B cell (primary cell): ENCODE results near the gene LASP1. TPM values are rescaled to one million over a fixed set of nuclear protein-coding genes. Genes with fewer than 3 reads are reported as not detected.

Experiments
- ATAC-seq: fragments of 200-7000 bp; cut with Tn5 transposase; one replicate; pipeline ENCODE4 v1.10.0; 2021; ENCODE audit warnings: low read depth, mild to moderate bottlenecking, moderate number of reproducible peaks, moderate library complexity
- CTCF ChIA-PET: fragments of 350-600 bp; sonication (Branson Sonifier 250); formaldehyde crosslinking; loops from one replicate; lab custom pipeline; 2021; ENCODE audit warnings: antibody characterized with exemption, inconsistent platforms; lab: Charles Lee
- POLR2A ChIA-PET: fragments of 350-600 bp; sonication (Branson Sonifier 250); formaldehyde crosslinking; loops from one replicate; lab custom pipeline; 2021; ENCODE audit warnings: antibody characterized with exemption; lab: Charles Lee
- DNase-seq: peaks from one replicate; pipeline ENCODE4 v3.0.0; 2013
- H2AFZ ChIP-seq: 2 replicates; pipeline ENCODE4 v1.6.1; 2012; ENCODE audit warnings: mild to moderate bottlenecking, low read depth, low read length; ENCODE audit not compliant: insufficient read depth, poor library complexity, severe bottlenecking
- H3K27ac ChIP-seq, 2 donors: 1 replicate in 1 of 2; 2 replicates in 1 of 2; pipeline ENCODE4 v1.5.1; 2012 to 2013; ENCODE audit warnings: low read length in 2 of 2, mild to moderate bottlenecking in 2 of 2, moderate library complexity in 1 of 2
- H3K27me3 ChIP-seq, 4 experiments: fragments of 200-600 bp in 1 of 4; sonication (generic) in 1 of 4; replicated peaks in 1 of 4; 1 replicate in 2 of 4; 2 replicates in 2 of 4; pipeline versions ENCODE4 v1.6.1 to v1.7.0; 2013 to 2016; ENCODE audit warnings: low read length in 3 of 4, mild to moderate bottlenecking in 2 of 4, mixed read lengths in 1 of 4, moderate library complexity in 1 of 4; ENCODE audit not compliant: insufficient read depth in 4 of 4, control insufficient read depth in 3 of 4; ENCODE audit errors: control extremely low read depth in 1 of 4
- H3K36me3 ChIP-seq, 2 experiments: replicated peaks in 1 of 2; 1 replicate in 1 of 2; 2 replicates in 1 of 2; pipeline versions ENCODE4 v1.6.1 to v1.7.1; 2013; ENCODE audit warnings: low read length in 1 of 2; ENCODE audit not compliant: insufficient read depth in 2 of 2, control insufficient read depth in 1 of 2; ENCODE audit errors: control extremely low read depth in 1 of 2, extremely low read depth in 1 of 2
- H3K4me1 ChIP-seq, 2 donors: fragments of 200-600 bp in 1 of 2; sonication (generic) in 1 of 2; 1 replicate in 1 of 2; 2 replicates in 1 of 2; pipeline versions ENCODE4 v1.5.1 to v1.6.1; 2013 to 2017; ENCODE audit warnings: low read length in 2 of 2; ENCODE audit not compliant: control insufficient read depth in 2 of 2, insufficient read depth in 2 of 2
- H3K4me2 ChIP-seq: replicated peaks from 2 replicates; pipeline ENCODE3; 2012; ENCODE audit warnings: mild to moderate bottlenecking, low read depth, low read length; ENCODE audit not compliant: poor library complexity, severe bottlenecking
- H3K4me3 ChIP-seq, 5 experiments: fragments of 200-600 bp in 1 of 5; sonication (generic) in 1 of 5; 1 replicate in 3 of 5; 2 replicates in 2 of 5; pipeline versions ENCODE4 v1.5.1 to v1.7.0; 2011 to 2016; ENCODE audit warnings: low read length in 4 of 5, mild to moderate bottlenecking in 4 of 5, low read depth in 2 of 5, control low read depth in 1 of 5, moderate library complexity in 1 of 5; ENCODE audit not compliant: insufficient read depth in 1 of 5; ENCODE audit errors: control extremely low read depth in 1 of 5, extremely low read depth in 1 of 5
- H3K79me2 ChIP-seq: fragments of 200-600 bp; sonication (generic); one replicate; pipeline ENCODE4 v1.6.0; 2016; ENCODE audit warnings: low read length; ENCODE audit not compliant: control insufficient read depth, insufficient read depth
- H3K9ac ChIP-seq: fragments of 200-600 bp; sonication (generic); 2 replicates; pipeline ENCODE4 v1.6.1; 2017; ENCODE audit warnings: mild to moderate bottlenecking, low read length, moderate library complexity
- H3K9me3 ChIP-seq, 3 donors: one replicate each; pipeline versions ENCODE4 v1.6.1 to v1.7.1; 2013; ENCODE audit warnings: low read length in 2 of 3; ENCODE audit not compliant: control insufficient read depth in 2 of 3, insufficient read depth in 1 of 3; ENCODE audit errors: control extremely low read depth in 1 of 3
- H4K20me1 ChIP-seq: 2 replicates; pipeline ENCODE4 v1.6.0; 2012; ENCODE audit warnings: mild to moderate bottlenecking, low read length; ENCODE audit not compliant: insufficient read depth, control insufficient read depth, poor library complexity, severe bottlenecking
- H3K27ac Mint-ChIP-seq: one replicate; pipeline ENCODE4 v1.8.0; 2021; ENCODE audit warnings: mixed read lengths
- H3K27me3 Mint-ChIP-seq: one replicate; pipeline ENCODE4 v1.8.0; 2021; ENCODE audit warnings: mixed read lengths
- H3K4me1 Mint-ChIP-seq: one replicate; pipeline ENCODE4 v1.8.0; 2021; ENCODE audit warnings: mixed read lengths
- H3K4me3 Mint-ChIP-seq: one replicate; pipeline ENCODE4 v1.8.0; 2021; ENCODE audit warnings: mixed read lengths
- H3K9me3 Mint-ChIP-seq: one replicate; pipeline ENCODE4 v1.8.0; 2022; ENCODE audit warnings: mixed read lengths; ENCODE audit not compliant: insufficient read depth
- CTCF ChIP-seq: fragments of 200-600 bp; IDR thresholded peaks from one replicate; pipeline ENCODE4 v1.8.0; 2022; ENCODE audit warnings: antibody characterized with exemption, mild to moderate bottlenecking
- EZH2 ChIP-seq: IDR thresholded peaks from 2 replicates; pipeline ENCODE4 v1.6.1; 2012; ENCODE audit warnings: borderline replicate concordance, low read depth, mild to moderate bottlenecking, moderate library complexity, low read length; ENCODE audit not compliant: insufficient read depth, poor library complexity, severe bottlenecking
- WGBS: methylation state at CpG from one replicate; pipeline ENCODE4 v1.1.5; 2013; ENCODE audit warnings: missing lambda C conversion rate; ENCODE audit not compliant: insufficient coverage; 5-methylcytosine and 5-hydroxymethylcytosine counted together
- intact Hi-C: fragments of 100-400 bp; cut with micrococcal nuclease; formaldehyde crosslinking; loops from one replicate; pipeline ENCODE4 v1.10.0; 2022
- polyA plus RNA-seq: library from polyadenylated mRNA; depleted of rRNA; stranded (reverse); fragments of >200 nt; gene quantifications from 2 replicates; pipeline ENCODE4 v1.2.3, GENCODE V29; 2012
- total RNA-seq, 2 donors: library from RNA; stranded (reverse); fragments of 120-200 nt in 1 of 2; gene quantifications; 1 replicate in 1 of 2; 2 replicates in 1 of 2; pipeline versions ENCODE4 v1.2.3 to v1.2.4, GENCODE V29; 2013 to 2022

LASP1 gene
- total and polyA plus RNA-seq, 2 donors (not counting 1 experiment from before 2014, with no cell fraction given) = 51.6 to 125 TPM

GRCh38 chr17:38898291-38898679 is 28.4 kb downstream of the LASP1 start:
- peaks cover 98% of the 10 kb centered on the region for H3K79me2 ChIP-seq
- intact Hi-C loops = loop anchor here (1.0 to 2.0 kb wide), 4 partner anchors 29 to 146 kb away; partner anchors contain the start of genes CWC25, FBXO47 and PSMB3
- ATAC-seq = peak; percentile 19
- H3K4me1 ChIP-seq = peaks cover 29 to 48% of the 10 kb centered on the region in 2 donors
- H3K36me3 ChIP-seq = peaks cover 2 to 67% of the 10 kb centered on the region in 2 experiments
- Mint-ChIP-seq H3K4me1 (peaks cover 30% of the 10 kb centered on the region), H3K9me3 (no peaks in the 10 kb centered on the region), H3K27me3 (no peaks in the 10 kb centered on the region), H3K27ac (peak overlapping the region; percentile 99), H3K4me3 (peak overlapping the region; percentile 91)
- 12% methylated on average over 9 of the region's 9 CpGs for WGBS
- peak overlapping the region; percentile 90 to 96 for H3K27ac ChIP-seq
- ChIA-PET CTCF (interaction anchor here (1.0 to 2.7 kb wide), 6 partner anchors 27 to 276 kb away, joined by 4 to 11 read pairs (median 6); partner anchors contain the start of genes LASP1 and RPL23), POLR2A (interaction anchor here (0.6 to 3.9 kb wide), 6 partner anchors 14 to 301 kb away, joined by 3 to 27 read pairs (median 6); partner anchors contain the start of genes CWC25 and LASP1)
- DNase-seq = no peak
- H2AFZ ChIP-seq = peak overlapping the region; percentile 77
- TF ChIP-seq CTCF (no peak), EZH2 (no peak)
- H3K9me3 ChIP-seq = peaks cover 0 to 5% (median 0%) of the 10 kb centered on the region in 3 donors
- H3K4me2 ChIP-seq = peak overlapping the region; percentile 89
- H3K9ac ChIP-seq = peak overlapping the region; percentile 57
- peak overlapping the region in 3 of 5 experiments; percentile 36 to 55 (median 48) for H3K4me3 ChIP-seq
- peaks cover 8% of the 10 kb centered on the region for H4K20me1 ChIP-seq
- H3K27me3 ChIP-seq = no peaks in the 10 kb centered on the region

DNA sequence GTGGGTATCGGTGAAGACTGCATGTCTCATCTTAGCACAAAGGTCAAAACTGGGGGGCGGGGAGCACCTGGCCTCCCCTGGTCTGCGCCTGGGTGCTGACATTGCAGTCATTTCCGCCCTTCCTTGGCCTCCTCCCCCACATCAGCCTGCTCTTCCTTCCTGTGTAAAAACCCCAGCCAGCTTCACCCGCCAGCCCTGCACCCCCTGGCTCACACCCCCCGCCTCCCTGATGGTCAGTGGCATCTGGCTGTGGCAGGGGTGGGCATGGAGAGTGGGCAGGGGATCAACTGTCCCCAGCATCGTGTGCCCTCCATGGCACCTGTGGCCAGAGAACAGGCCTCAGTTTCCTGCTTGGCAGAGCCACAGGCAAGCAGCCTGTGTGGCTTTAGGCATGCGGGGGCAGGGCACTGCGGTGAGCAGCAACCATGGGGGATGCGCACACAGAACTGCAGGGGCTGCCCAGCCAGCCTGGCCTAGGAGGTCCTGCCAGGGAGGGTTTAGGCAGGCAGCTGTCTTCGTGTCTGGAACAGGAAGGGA is 29.0 kb downstream of the LASP1 start:
- H3K79me2 ChIP-seq = peaks cover 98% of the 10 kb centered on the region
- TF ChIP-seq EZH2 (no peak), CTCF (no peak)
- peak overlapping the region; percentile 23 to 55 (median 36) for H3K4me3 ChIP-seq
- H3K27ac ChIP-seq = peak overlapping the region; percentile 90 to 96
- no peaks in the 10 kb centered on the region for H3K9me3 Mint-ChIP-seq
- peaks cover 29 to 45% of the 10 kb centered on the region in 2 donors for H3K4me1 ChIP-seq
- H3K27ac Mint-ChIP-seq = peak overlapping the region; percentile 99
- H3K4me1 Mint-ChIP-seq = peaks cover 30% of the 10 kb centered on the region
- peaks cover 5 to 68% of the 10 kb centered on the region in 2 experiments for H3K36me3 ChIP-seq
- CTCF ChIA-PET = interaction anchor here (0.7 to 2.7 kb wide), 8 partner anchors 11 to 310 kb away, joined by 3 to 11 read pairs (median 5); partner anchors contain the start of genes LASP1 and RPL23
- intact Hi-C loops = loop anchor here (1.0 to 2.0 kb wide), 4 partner anchors 30 to 147 kb away; partner anchors contain the start of genes CWC25, FBXO47 and PSMB3
- no peaks in the 10 kb centered on the region for H3K27me3 ChIP-seq
- H3K9me3 ChIP-seq = peaks cover 0 to 5% (median 0%) of the 10 kb centered on the region in 3 donors
- ATAC-seq (peak; percentile 92), DNase-seq (peak; percentile 85)
- no peaks in the 10 kb centered on the region for H3K27me3 Mint-ChIP-seq
- H3K9ac ChIP-seq = peak overlapping the region; percentile 57
- POLR2A ChIA-PET = interaction anchor here (0.6 to 3.9 kb wide), 6 partner anchors 14 to 301 kb away, joined by 3 to 27 read pairs (median 6); partner anchors contain the start of genes CWC25 and LASP1
- H2AFZ ChIP-seq = peak overlapping the region; percentile 77
- H4K20me1 ChIP-seq = peaks cover 7% of the 10 kb centered on the region
- peak overlapping the region; percentile 91 for H3K4me3 Mint-ChIP-seq
- WGBS = 0% methylated on average over 10 of the region's 11 CpGs
- peak overlapping the region; percentile 89 for H3K4me2 ChIP-seq
